Duodenal mucosa (tissue), 2 donors: ENCODE measurements around the gene USP14.
A peak's percentile ranks its signal among the peaks of the same experiment; 100 is the strongest.
"Not testable (repeated sequence)": the region's sequence is repeated elsewhere in the genome, so short reads cannot be mapped to it uniquely, and the experiment has no call there.

ENCODE experiments used
- H3K27ac ChIP-seq: one replicate; pipeline ENCODE4 v1.7.0; 2013; ENCODE audit warnings: low read depth, low read length
- H3K27me3 ChIP-seq, 2 donors: one replicate each; pipeline ENCODE4 v1.7.0; 2013; ENCODE audit warnings: low read length in 2 of 2, control low read depth in 1 of 2; ENCODE audit not compliant: insufficient read depth in 2 of 2, control insufficient read depth in 1 of 2
- H3K36me3 ChIP-seq, 2 donors: one replicate each; pipeline ENCODE4 v1.7.0; 2013; ENCODE audit warnings: low read length in 2 of 2, control low read depth in 1 of 2; ENCODE audit not compliant: insufficient read depth in 2 of 2, control insufficient read depth in 1 of 2
- H3K4me1 ChIP-seq, 2 donors: one replicate each; pipeline ENCODE4 v1.7.0; 2013; ENCODE audit warnings: low read length in 2 of 2, control low read depth in 1 of 2; ENCODE audit not compliant: insufficient read depth in 2 of 2, control insufficient read depth in 1 of 2
- H3K4me3 ChIP-seq, 2 donors: one replicate each; pipeline ENCODE4 v1.7.0; 2013; ENCODE audit warnings: low read length in 2 of 2, low read depth in 1 of 2
- H3K9ac ChIP-seq, 2 donors: one replicate each; pipeline ENCODE4 v1.7.0; 2013; ENCODE audit warnings: low read length in 2 of 2, low read depth in 1 of 2
- H3K9me3 ChIP-seq, 2 donors: one replicate each; pipeline ENCODE4 v1.7.0; 2013; ENCODE audit warnings: low read length in 2 of 2, control low read depth in 1 of 2; ENCODE audit not compliant: control insufficient read depth in 1 of 2

Gene USP14

GRCh38 chr18:158128-159036 is at the start of gene USP14:
Gene USP14 (plus strand): TSS chr18:158557. CDS start chr18:158699, 142 bp downstream.
- Histone ChIP-seq H3K9me3 (no peaks in the 10 kb centered on the region), H3K27ac (peak within 1 kb of the TSS; percentile 88), H3K27me3 (no peaks in the 10 kb centered on the region), H3K36me3 (no peaks in the 10 kb centered on the region), H3K4me1 (peaks cover 6 to 14% of the 10 kb centered on the region in 2 donors), H3K4me3 (peak within 1 kb of the TSS; percentile 76 to 97), H3K9ac (peak within 1 kb of the TSS; percentile 79 to 97)

- H3K4me1 ChIP-seq, H3K4me3 ChIP-seq, H3K9ac ChIP-seq, H3K27me3 ChIP-seq, H3K36me3 ChIP-seq, H3K9me3 ChIP-seq, H3K27ac ChIP-seq: not testable (repeated sequence)
Observed at GRCh38 chr18:108665-109063, 49.7 kb upstream of the USP14 start.

- H3K27ac ChIP-seq, H3K4me1 ChIP-seq, H3K9me3 ChIP-seq, H3K9ac ChIP-seq, H3K4me3 ChIP-seq, H3K27me3 ChIP-seq, H3K36me3 ChIP-seq: not testable (repeated sequence)
Observed at GRCh38 chr18:109130-109921, 49.0 kb upstream of the USP14 start.

- H3K36me3 ChIP-seq, H3K9ac ChIP-seq, H3K27me3 ChIP-seq, H3K4me3 ChIP-seq, H3K27ac ChIP-seq, H3K9me3 ChIP-seq, H3K4me1 ChIP-seq: not testable (repeated sequence)
Observed at GRCh38 chr18:109922-110261, 48.5 kb upstream of the USP14 start.

GRCh38 chr18:110351-111201 is 47.8 kb upstream of the USP14 start:
- not testable (repeated sequence) for H3K27ac ChIP-seq

DNA sequence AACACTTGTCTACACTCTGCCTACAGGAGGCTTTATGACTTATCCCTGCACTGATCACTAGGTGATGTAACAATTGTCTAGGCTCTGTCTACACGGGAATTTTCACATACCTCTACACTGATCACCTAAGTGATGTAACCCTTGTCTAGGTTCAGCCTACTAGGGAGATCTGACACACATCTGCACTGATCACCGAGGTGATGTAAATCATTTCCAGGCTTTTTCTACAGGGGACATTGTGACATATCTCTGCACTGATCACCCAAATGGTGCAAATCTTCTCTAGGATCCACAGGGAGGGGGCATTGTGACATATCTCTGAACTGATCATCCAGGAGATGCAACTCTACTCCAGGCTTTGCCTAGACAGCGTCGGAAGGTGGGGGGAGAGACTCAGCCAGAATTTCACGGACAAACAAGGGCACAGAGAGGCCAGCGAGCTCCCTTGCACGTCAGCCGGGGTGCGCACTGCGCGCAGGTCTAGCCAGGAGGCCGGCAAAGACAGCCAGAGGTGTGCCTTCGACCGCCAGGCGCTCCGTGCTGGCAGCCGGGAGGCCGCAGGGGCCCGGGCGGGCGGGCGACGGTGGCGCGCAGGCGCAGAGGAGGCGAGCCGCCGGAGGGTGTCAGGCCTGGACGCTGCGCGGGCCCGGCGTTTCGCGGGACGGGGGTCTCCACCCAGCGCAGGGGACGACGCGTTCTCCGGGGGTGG is 46.9 kb upstream of the USP14 start:
- Histone ChIP-seq H3K9ac (peak overlapping the region in 1 of 2 donors; percentile 60), H3K4me1 (no peaks in the 10 kb centered on the region), H3K4me3 (peak overlapping the region; percentile 52 to 60), H3K9me3 (peaks cover 0 to 9% of the 10 kb centered on the region in 2 donors), H3K36me3 (no peaks in the 10 kb centered on the region), H3K27me3 (no peaks in the 10 kb centered on the region), H3K27ac (peak overlapping the region; percentile 26)

More at GRCh38 chr18:110351-111201, 47.8 kb upstream of the USP14 start:
- not testable (repeated sequence) for H3K9ac ChIP-seq, H3K9me3 ChIP-seq, H3K4me1 ChIP-seq, H3K27me3 ChIP-seq, H3K36me3 ChIP-seq, H3K4me3 ChIP-seq

- H3K36me3 ChIP-seq, H3K27ac ChIP-seq, H3K9me3 ChIP-seq, H3K4me3 ChIP-seq, H3K27me3 ChIP-seq, H3K4me1 ChIP-seq, H3K9ac ChIP-seq: not testable (repeated sequence)
Observed at GRCh38 chr18:112015-112733, 46.2 kb upstream of the USP14 start.

- H3K9me3 ChIP-seq, H3K4me1 ChIP-seq, H3K27me3 ChIP-seq, H3K27ac ChIP-seq, H3K4me3 ChIP-seq, H3K9ac ChIP-seq, H3K36me3 ChIP-seq: not testable (repeated sequence)
Observed at GRCh38 chr18:120539-121260, 37.7 kb upstream of the USP14 start.

GRCh38 chr18:135045-135444 is 23.3 kb upstream of the USP14 start:
- Histone ChIP-seq H3K4me1 (no peaks in the 10 kb centered on the region), H3K27ac (no peak overlapping the region), H3K27me3 (no peaks in the 10 kb centered on the region), H3K9ac (no peak overlapping the region), H3K36me3 (no peaks in the 10 kb centered on the region), H3K4me3 (no peak overlapping the region), H3K9me3 (no peaks in the 10 kb centered on the region)
